Stimulated activated CD4-positive, alpha-beta T cell treated with anti-CD3 and anti-CD28 coated beads, Interleukin-4, amount 100 ng/mL, for 1 hour (primary cell): ENCODE results near the gene CLDN12.

Experiments
- DNase-seq: peaks from one replicate; pipeline ENCODE4 v3.0.0-alpha.2; 2020

The CLDN12 gene

DNA sequence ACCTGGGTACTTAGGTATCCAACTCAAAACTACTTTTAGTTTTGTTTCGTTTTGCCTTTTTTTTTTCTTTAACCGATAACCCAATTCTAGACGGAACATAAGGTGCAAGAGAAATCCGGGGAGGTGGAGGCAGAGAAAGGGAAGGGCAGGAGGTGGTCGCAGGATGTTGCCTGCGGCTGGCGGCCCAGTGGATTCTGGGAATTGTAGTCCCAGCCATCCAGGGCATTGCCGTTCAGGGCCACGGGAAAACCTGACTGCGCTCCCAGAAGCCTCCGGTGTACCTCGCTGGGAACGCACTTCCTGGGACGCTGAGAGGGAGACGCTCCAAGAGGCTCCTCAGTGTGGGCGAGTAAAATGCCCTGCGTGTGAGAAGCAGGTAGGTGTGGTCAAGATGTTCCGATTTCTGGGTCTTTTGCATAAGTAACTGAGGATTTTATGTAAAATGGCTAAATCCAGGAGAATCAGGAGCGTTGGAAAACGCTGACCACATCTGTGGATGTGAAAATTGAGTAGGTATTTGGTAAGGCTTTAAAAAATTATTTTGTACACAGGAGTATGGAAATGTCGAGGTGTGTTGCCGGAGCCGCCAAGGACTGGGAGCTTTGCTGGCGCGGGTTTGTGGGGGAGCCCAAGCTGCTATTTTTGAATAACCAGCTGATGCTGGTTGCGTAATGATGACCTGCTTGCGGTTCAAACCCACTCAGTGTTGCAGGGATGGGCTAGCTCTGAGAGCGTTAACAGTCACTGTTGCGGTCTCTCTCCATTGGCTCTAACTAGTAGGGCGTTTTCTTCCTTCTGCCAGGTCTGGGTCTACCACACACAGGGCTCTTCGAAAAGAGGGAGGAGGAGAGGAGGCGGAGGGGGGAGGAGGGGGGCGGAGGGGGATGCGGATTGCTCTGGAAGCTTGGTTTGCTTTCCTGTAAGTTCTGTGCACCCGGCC, at the start of gene CLDN12:
TSS of gene CLDN12 (plus strand) at position 288 of the 940 bp plus-strand sequence. CDS start 9,216 bp downstream, outside the sequence.
- DNase-seq: peak; percentile 52

DNA sequence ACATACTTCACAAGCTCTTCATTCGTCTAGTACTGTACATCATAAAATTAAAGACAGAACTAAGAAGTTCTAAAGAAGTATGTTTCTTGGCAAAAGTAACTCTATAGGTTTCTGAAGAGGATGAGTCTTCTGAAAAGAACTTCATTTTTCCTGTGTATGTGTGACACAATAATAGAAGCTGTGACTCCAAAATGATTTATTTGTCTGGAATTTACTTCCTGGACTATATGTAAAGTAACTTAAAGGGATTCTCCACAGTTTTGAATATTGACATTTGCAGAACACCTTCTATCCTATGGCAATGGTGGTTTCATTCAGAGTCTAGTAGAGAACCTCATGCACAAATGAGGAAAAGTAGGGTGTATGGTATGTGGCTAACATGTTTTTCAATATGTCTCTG, 19.8 kb upstream of the CLDN12 start:
- no peak for DNase-seq

GRCh38 chr7:90383861-90384260, 19.4 kb upstream of the CLDN12 start:
- DNase-seq: no peak

GRCh38 chr7:90384433-90384832, 18.8 kb upstream of the CLDN12 start:
- no peak for DNase-seq

DNA sequence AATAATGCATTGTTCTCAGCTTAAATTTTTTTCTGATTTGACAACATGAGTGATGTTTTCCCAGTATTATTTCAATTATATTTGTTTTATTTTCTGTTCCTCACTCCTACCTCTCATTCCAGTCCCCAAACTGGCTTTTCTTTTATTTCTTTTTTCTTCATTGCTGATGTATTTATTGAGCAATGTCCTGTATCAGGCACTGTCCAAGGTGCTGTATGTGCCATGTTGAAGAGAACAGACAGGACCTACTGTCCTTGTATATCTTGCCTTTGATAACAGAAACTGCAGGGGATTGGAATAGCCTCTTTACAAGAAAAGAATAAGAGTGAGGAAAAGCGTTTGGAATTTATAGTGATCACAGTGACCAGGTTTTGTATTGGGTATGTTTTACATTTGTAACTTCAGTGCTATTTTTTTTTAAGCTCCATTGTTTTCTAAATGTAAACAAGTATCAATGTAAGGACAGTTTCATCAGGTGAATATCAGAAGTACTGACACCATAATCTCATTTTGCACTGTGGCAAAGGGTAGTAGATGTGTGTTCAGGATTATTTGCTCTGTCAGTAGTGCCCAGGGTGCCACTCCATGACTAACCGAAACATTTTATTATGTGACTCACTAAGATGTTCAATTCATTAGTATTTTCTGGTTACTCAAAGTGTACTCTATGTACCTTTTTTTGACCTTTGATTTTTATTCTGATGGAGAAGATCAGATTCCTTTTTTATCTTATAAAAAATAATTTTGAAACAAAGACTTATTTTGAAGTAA, 15.6 kb upstream of the CLDN12 start:
- DNase-seq: no peak

DNA sequence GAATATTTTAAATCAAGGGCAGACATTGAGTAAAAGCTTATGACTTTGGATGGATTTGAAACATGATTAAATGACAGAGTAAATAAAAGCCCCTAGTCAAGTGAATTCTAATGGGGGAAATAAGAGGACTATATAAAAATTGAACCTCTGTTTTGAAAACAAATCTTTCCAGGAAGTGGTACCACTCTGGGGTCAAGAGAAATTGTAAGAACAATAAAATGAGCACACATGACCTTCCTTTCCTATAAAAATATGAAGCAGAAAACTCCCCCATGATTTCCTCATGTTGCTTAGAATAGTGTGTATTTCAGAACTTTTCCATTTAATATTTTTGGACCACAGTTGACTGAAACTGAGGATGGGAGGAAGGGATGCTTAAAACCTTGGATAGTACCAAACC, 12.3 kb upstream of the CLDN12 start:
- no peak for DNase-seq

GRCh38 chr7:90391488-90391887, 11.8 kb upstream of the CLDN12 start:
- no peak for DNase-seq

DNA sequence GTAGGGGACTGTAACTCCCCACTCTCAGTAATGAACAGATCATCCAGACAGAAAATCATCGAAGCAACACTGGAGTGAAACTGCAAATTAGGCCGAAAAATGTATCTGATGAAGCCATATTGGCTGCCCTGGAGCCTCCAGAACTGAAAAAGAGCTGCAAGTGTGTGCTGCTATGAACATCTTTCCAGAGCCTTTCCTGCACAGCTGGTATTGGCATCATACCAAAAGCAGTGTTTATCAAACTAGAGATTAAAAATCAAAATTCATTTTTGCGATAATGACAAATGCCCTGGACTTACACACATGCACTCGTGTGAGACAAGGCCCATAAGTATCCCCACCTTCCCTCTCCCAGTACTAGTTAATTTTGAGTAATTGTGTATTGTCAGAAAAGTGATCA, 6.8 kb upstream of the CLDN12 start:
- DNase-seq: no peak

GRCh38 chr7:90401989-90402388, 1.3 kb upstream of the CLDN12 start:
- DNase-seq: no peak

GRCh38 chr7:90402785-90403173, 482 bp upstream of the CLDN12 start:
- DNase-seq: no peak

GRCh38 chr7:90404777-90405176, 1.5 kb downstream of the CLDN12 start:
- no peak for DNase-seq

- no peak for DNase-seq
These were observed 4.2 kb downstream of the CLDN12 start for GRCh38 chr7:90407484-90407821.

DNA sequence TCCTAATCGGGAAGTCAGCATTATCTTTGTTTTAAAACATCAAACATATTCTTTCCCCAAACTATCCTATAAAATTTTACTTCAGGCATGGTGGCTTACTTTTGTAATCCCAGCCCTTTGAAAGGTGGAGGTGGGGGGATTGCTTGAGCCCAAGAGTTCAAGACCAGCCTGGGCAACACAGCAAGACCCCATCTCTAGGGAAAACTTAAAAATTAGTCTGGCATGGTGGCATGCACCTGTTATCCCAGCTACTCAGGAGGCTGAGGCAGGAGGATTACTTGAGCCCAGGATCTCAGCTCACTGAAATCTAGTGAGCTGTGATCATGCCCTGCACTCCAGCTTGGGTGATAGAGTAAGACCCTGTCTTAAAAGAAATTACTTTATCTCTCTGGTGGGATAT, 4.9 kb downstream of the CLDN12 start:
- no peak for DNase-seq

DNA sequence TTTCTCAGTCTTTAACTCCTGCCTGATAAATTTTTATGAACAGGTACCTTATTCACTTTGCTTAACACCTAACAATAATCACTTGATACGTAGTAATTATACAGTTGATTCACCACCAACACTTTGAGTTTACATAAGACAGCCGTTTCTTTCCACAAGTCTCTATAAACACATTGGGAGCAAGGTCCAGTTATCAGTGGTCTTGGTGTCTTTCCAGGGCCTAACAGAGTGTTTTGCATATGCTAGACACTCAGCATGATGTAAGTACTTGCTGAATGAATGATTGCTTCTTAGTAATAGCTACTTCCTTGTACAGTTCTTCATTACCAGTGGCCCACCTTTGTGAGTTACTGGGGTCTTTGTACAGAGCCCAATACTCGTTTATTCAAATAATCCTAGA, 6.4 kb downstream of the CLDN12 start:
- DNase-seq: no peak

GRCh38 chr7:90411510-90411909, 8.2 kb downstream of the CLDN12 start:
- no peak for DNase-seq

GRCh38 chr7:90412458-90413184, 9.4 kb downstream of the CLDN12 start:
- DNase-seq: no peak

- no peak for DNase-seq
These were observed 9.9 kb downstream of the CLDN12 start for GRCh38 chr7:90413185-90413528.

GRCh38 chr7:90421651-90422050, 18.4 kb downstream of the CLDN12 start:
- no peak for DNase-seq

GRCh38 chr7:90424720-90425119, 21.5 kb downstream of the CLDN12 start:
- no peak for DNase-seq

DNA sequence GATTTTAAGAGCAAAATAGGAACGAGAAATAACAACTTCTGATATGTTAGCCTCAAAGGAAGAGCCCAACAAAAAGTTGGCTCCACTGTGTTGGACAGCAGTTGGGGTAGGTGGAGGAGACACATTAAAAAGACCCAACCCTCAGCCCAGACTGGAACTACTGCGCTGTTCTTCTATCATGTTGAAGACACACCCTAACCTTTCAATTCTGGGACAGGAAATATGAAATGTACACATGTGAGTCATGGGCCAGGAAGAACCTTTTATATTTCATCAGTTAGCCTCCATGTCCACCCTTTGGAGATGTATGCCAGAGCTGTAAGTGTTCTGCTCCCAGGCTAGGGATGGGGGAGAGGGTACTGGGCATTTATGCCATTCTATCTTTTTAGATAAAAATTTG, 22.1 kb downstream of the CLDN12 start:
- no peak for DNase-seq

- no peak for DNase-seq
These were observed 27.6 kb downstream of the CLDN12 start for GRCh38 chr7:90430614-90431460.

DNA sequence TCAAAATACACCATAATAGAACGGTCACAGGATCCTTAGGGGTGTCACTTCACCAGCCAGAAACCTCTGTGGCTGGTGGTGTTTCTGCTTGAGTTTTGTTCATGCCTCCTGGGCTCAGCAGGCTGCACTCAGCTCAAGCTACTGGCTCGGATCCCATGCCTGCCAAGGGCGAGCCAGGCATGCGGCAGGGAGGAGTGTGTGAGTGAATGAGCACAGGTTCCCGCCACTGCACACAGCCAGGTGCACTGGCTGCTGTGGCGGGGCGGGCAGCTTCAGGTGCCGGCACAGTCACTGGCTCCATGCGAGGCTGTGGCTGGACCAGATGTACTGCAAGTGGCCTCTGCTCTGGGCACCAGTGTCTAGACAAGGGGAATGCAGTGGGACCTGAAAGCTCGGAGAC, 29.5 kb downstream of the CLDN12 start:
- no peak for DNase-seq

DNA sequence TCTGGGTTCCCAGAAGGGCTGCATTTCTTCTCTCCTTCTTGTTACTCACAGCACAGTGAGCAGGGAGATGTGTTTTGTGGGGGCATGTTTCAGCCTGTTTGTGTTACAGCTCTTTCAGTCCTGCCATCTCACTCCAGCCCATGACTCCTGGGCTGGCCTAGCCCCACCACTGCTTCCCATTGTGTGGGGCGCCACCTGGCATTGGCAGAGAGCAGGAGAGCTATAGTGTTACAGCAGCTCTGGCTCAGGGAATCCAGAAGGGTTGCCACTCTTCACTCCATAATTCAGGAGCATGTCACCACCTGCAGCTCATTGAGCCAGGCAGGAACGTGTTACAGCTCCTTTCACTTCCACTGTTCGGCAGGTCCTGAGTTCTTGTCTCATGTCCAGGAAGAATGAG, 30.0 kb downstream of the CLDN12 start:
- DNase-seq: no peak
